Esophagus (tissue), 2 donors: Measurements from ENCODE around the gene DHTKD1. TPM values are rescaled to one million over a fixed set of nuclear protein-coding genes. Genes with fewer than 3 reads are reported as not detected.
"Not testable (repeated sequence)": the region's sequence is repeated elsewhere in the genome, so short reads cannot be mapped to it uniquely, and the experiment has no call there.

Experiments
- H3K27ac ChIP-seq, 2 donors: one replicate each; pipeline ENCODE4 v1.5.1; 2013; ENCODE audit warnings: low read depth in 2 of 2, mild to moderate bottlenecking in 2 of 2, inconsistent platforms in 1 of 2, low read length in 1 of 2, moderate library complexity in 1 of 2
- H3K27me3 ChIP-seq, 2 donors: one replicate each; pipeline ENCODE4 v1.6.1; 2013; ENCODE audit warnings: low read length in 2 of 2, control low read depth in 1 of 2, mild to moderate bottlenecking in 1 of 2; ENCODE audit not compliant: insufficient read depth in 2 of 2, control insufficient read depth in 1 of 2
- H3K36me3 ChIP-seq, 2 donors: one replicate each; pipeline ENCODE4 v1.6.1; 2013; ENCODE audit warnings: low read length in 1 of 2; ENCODE audit not compliant: control insufficient read depth in 2 of 2, insufficient read depth in 2 of 2
- H3K4me1 ChIP-seq, 2 donors: one replicate each; pipeline ENCODE4 v1.6.1; 2013; ENCODE audit warnings: low read length in 1 of 2; ENCODE audit not compliant: control insufficient read depth in 2 of 2, insufficient read depth in 2 of 2
- H3K4me3 ChIP-seq, 2 donors: one replicate each; pipeline ENCODE4 v1.5.1; 2013; ENCODE audit warnings: low read length in 2 of 2, mild to moderate bottlenecking in 2 of 2, low read depth in 1 of 2, moderate library complexity in 1 of 2
- H3K9me3 ChIP-seq, 2 donors: one replicate each; pipeline ENCODE4 v1.6.1; 2013; ENCODE audit warnings: mild to moderate bottlenecking in 2 of 2, low read depth in 1 of 2, low read length in 1 of 2, moderate library complexity in 1 of 2; ENCODE audit not compliant: control insufficient read depth in 2 of 2, insufficient read depth in 1 of 2
- WGBS, 2 donors: extraction: QIAGEN DNeasy Blood & Tissue Kit; methylation state at CpG; one replicate each; pipeline ENCODE4 v1.1.7; 2013; 5-methylcytosine and 5-hydroxymethylcytosine counted together
- polyA plus RNA-seq, 2 donors: library from polyadenylated mRNA; stranded (reverse); fragments of 200-250 nt; gene quantifications; one replicate each; pipeline ENCODE4 v1.2.3, GENCODE V29; 2013
- donor health status: healthy with polysubstance abuse.
- donor health status: Bipolar disorder and iron deficiency.

DHTKD1 gene
- polyA plus RNA-seq, 2 donors, result 6.3 to 6.6 TPM

- H3K9me3 ChIP-seq, result no peaks in the 10 kb centered on the region
- peaks cover 0 to 3% of the 10 kb centered on the region in 2 donors for H3K4me1 ChIP-seq
- H3K36me3 ChIP-seq, result peaks cover 12 to 21% of the 10 kb centered on the region in 2 donors
- no peaks in the 10 kb centered on the region for H3K27me3 ChIP-seq
- no peak overlapping the region for H3K27ac ChIP-seq
- 94 to 98% methylated on average over 4 of the region's 4 CpGs for WGBS, 2 donors
- no peak overlapping the region for H3K4me3 ChIP-seq
These were observed 22.7 kb downstream of the DHTKD1 start for GRCh38 chr10:12091421-12091820.

- H3K27ac ChIP-seq, H3K4me1 ChIP-seq, H3K27me3 ChIP-seq, H3K9me3 ChIP-seq, H3K4me3 ChIP-seq: not testable (repeated sequence)
- peaks cover 12 to 18% of the 10 kb centered on the region in 2 donors for H3K36me3 ChIP-seq
- 90 to 92% methylated on average over 9 of the region's 9 CpGs for WGBS, 2 donors
These were observed 28.6 kb downstream of the DHTKD1 start for GRCh38 chr10:12097361-12097760.

GRCh38 chr10:12097791-12098190 is 29.0 kb downstream of the DHTKD1 start:
- H3K36me3 ChIP-seq, result peaks cover 10 to 18% of the 10 kb centered on the region in 2 donors
- H3K4me1 ChIP-seq, result peaks cover 0 to 3% of the 10 kb centered on the region in 2 donors
- H3K27me3 ChIP-seq, result no peaks in the 10 kb centered on the region
- 72 to 89% methylated on average over 5 of the region's 5 CpGs for WGBS, 2 donors
- H3K9me3 ChIP-seq, result no peaks in the 10 kb centered on the region
- H3K4me3 ChIP-seq, result no peak overlapping the region
- H3K27ac ChIP-seq, result no peak overlapping the region

- 97 to 99% methylated on average over 4 of the region's 4 CpGs for WGBS, 2 donors
- H3K27me3 ChIP-seq, result no peaks in the 10 kb centered on the region
- H3K36me3 ChIP-seq, result peaks cover 10 to 17% of the 10 kb centered on the region in 2 donors
These were observed 30.2 kb downstream of the DHTKD1 start for GRCh38 chr10:12098966-12099365.

GRCh38 chr10:12103802-12104201 is 35.0 kb downstream of the DHTKD1 start:
- H3K4me3 ChIP-seq, result no peak overlapping the region
- WGBS, 2 donors, result 89 to 92% methylated on average over 4 of the region's 4 CpGs
- H3K27ac ChIP-seq, result no peak overlapping the region
- no peaks in the 10 kb centered on the region for H3K27me3 ChIP-seq
- no peaks in the 10 kb centered on the region for H3K9me3 ChIP-seq
- peaks cover 8 to 22% of the 10 kb centered on the region in 2 donors for H3K36me3 ChIP-seq
- H3K4me1 ChIP-seq, result no peaks in the 10 kb centered on the region

More at GRCh38 chr10:12098966-12099365, 30.2 kb downstream of the DHTKD1 start:
- no peaks in the 10 kb centered on the region for H3K9me3 ChIP-seq
- H3K4me3 ChIP-seq, result no peak overlapping the region
- H3K4me1 ChIP-seq, result peaks cover 0 to 3% of the 10 kb centered on the region in 2 donors
- no peak overlapping the region for H3K27ac ChIP-seq

GRCh38 chr10:12107781-12108180 is 39.0 kb downstream of the DHTKD1 start:
- 78 to 87% methylated on average over 14 of the region's 14 CpGs for WGBS, 2 donors
- H3K27me3 ChIP-seq, result no peaks in the 10 kb centered on the region
- no peaks in the 10 kb centered on the region for H3K4me1 ChIP-seq
- no peak overlapping the region for H3K4me3 ChIP-seq
- no peak overlapping the region for H3K27ac ChIP-seq
- H3K9me3 ChIP-seq, result no peaks in the 10 kb centered on the region
- H3K36me3 ChIP-seq, result peaks cover 8 to 22% of the 10 kb centered on the region in 2 donors

- Histone ChIP-seq H3K36me3 (peaks cover 8 to 19% of the 10 kb centered on the region in 2 donors), H3K4me1 (no peaks in the 10 kb centered on the region), H3K27me3 (no peaks in the 10 kb centered on the region), H3K9me3 (no peaks in the 10 kb centered on the region), H3K27ac (no peak overlapping the region), H3K4me3 (no peak overlapping the region)
- WGBS, 2 donors, result 97 to 99% methylated on average over 5 of the region's 5 CpGs
These were observed 40.5 kb downstream of the DHTKD1 start for GRCh38 chr10:12109286-12109685.

GRCh38 chr10:12111528-12111927 is 42.8 kb downstream of the DHTKD1 start:
- Histone ChIP-seq H3K27me3 (no peaks in the 10 kb centered on the region), H3K4me1 (no peaks in the 10 kb centered on the region), H3K9me3 (no peaks in the 10 kb centered on the region), H3K36me3 (peaks cover 4 to 9% of the 10 kb centered on the region in 2 donors), H3K27ac (no peak overlapping the region), H3K4me3 (no peak overlapping the region)

- Histone ChIP-seq H3K9me3 (no peaks in the 10 kb centered on the region), H3K27me3 (no peaks in the 10 kb centered on the region), H3K4me3 (no peak overlapping the region), H3K27ac (no peak overlapping the region), H3K36me3 (peaks cover 2 to 5% of the 10 kb centered on the region in 2 donors), H3K4me1 (no peaks in the 10 kb centered on the region)
- 94 to 98% methylated on average over 2 of the region's 2 CpGs for WGBS, 2 donors
These were observed 44.9 kb downstream of the DHTKD1 start for GRCh38 chr10:12113627-12114026.

GRCh38 chr10:12121673-12122072 is 52.9 kb downstream of the DHTKD1 start:
- Histone ChIP-seq H3K36me3 (peaks cover 2 to 7% of the 10 kb centered on the region in 2 donors), H3K27me3 (no peaks in the 10 kb centered on the region)
- WGBS, 2 donors, result 83 to 85% methylated on average over 4 of the region's 4 CpGs

More at GRCh38 chr10:12121673-12122072, 52.9 kb downstream of the DHTKD1 start:
- H3K9me3 ChIP-seq, result no peaks in the 10 kb centered on the region
- no peaks in the 10 kb centered on the region for H3K4me1 ChIP-seq
- H3K27ac ChIP-seq, result no peak overlapping the region
- H3K4me3 ChIP-seq, result no peak overlapping the region
